ENCODE results near the gene MAEA. TPM values are rescaled to one million over a fixed set of nuclear protein-coding genes. Genes with fewer than 3 reads are reported as not detected.

The MAEA gene
- polyA plus RNA-seq, 2 of the 4 experiments (the other 2 are of a cell fraction) = 46.1 to 58.4 TPM

DNA sequence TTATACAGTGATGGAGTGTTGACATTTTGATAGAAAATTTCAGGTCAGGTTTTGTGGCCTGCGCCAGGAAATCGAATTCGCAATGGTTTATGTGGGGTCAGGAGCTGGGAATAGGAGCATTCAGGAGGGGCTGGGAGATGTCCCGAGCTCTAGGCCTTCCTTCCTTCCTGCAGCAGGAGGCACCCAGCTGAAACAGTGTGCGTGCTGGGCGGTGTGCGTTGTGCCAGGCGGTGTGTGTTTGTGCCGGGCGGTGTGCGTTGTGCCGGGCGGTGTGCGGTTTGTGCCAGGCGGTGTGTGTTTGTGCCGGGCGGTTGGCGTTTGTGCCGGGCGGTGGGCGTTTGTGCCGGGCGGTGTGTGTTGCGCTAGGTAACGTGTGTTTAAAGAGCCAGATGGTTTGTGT is 59.1 kb downstream of the MAEA start:
- H3K27ac ChIP-seq = no peak overlapping the region

DNA sequence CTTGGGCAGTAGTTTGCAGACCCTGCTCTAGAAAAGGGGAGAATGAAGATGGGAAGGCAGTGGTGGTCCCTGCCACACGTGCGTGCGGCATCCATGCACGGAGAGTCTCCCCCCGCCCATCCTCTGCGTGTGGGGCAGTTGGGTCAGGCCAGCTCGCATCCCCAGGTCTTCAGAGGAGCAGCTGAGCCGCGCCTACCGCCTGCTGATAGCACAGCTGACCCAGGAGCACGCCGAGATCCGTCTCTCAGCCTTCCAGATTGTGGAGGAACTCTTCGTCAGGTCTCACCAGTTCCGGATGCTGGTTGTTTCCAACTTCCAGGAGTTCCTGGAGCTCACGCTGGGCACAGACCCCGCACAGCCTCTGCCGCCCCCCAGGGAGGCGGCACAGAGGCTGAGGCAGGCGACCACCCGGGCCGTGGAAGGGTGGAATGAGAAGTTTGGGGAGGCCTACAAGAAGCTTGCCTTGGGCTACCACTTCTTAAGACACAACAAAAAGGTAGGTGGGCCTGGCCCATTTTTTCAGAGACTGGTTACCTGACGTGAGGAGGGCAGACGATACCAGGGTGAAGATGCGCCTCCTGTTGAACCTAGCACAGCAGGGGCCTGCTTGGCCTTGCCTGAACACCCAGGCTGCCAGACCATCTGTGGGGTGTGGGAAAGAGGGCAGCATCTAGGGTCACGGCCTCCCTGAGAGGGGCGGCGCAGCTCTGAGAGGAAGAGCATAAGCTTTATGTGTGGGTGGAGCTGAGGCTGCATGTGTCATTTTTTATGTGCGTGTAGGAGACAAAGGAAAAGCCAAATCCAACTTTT is 59.9 kb downstream of the MAEA start:
- no peak for FAIRE-seq
- TF ChIP-seq, protein P1, sequence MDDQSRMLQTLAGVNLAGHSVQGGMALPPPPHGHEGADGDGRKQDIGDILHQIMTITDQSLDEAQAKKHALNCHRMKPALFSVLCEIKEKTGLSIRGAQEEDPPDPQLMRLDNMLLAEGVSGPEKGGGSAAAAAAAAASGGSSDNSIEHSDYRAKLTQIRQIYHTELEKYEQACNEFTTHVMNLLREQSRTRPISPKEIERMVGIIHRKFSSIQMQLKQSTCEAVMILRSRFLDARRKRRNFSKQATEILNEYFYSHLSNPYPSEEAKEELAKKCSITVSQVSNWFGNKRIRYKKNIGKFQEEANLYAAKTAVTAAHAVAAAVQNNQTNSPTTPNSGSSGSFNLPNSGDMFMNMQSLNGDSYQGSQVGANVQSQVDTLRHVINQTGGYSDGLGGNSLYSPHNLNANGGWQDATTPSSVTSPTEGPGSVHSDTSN (IDR thresholded peaks at IDR 0.05) = no peak
- TF ChIP-seq JUN (IDR thresholded peaks at IDR 0.05) (no peak), CBX8 (IDR thresholded peaks at IDR 0.05) (no peak)
- TF ChIP-seq, protein P2, sequence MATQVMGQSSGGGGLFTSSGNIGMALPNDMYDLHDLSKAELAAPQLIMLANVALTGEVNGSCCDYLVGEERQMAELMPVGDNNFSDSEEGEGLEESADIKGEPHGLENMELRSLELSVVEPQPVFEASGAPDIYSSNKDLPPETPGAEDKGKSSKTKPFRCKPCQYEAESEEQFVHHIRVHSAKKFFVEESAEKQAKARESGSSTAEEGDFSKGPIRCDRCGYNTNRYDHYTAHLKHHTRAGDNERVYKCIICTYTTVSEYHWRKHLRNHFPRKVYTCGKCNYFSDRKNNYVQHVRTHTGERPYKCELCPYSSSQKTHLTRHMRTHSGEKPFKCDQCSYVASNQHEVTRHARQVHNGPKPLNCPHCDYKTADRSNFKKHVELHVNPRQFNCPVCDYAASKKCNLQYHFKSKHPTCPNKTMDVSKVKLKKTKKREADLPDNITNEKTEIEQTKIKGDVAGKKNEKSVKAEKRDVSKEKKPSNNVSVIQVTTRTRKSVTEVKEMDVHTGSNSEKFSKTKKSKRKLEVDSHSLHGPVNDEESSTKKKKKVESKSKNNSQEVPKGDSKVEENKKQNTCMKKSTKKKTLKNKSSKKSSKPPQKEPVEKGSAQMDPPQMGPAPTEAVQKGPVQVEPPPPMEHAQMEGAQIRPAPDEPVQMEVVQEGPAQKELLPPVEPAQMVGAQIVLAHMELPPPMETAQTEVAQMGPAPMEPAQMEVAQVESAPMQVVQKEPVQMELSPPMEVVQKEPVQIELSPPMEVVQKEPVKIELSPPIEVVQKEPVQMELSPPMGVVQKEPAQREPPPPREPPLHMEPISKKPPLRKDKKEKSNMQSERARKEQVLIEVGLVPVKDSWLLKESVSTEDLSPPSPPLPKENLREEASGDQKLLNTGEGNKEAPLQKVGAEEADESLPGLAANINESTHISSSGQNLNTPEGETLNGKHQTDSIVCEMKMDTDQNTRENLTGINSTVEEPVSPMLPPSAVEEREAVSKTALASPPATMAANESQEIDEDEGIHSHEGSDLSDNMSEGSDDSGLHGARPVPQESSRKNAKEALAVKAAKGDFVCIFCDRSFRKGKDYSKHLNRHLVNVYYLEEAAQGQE (IDR thresholded peaks at IDR 0.05) = no peak

More for the DNA sequence above, 59.1 kb downstream of the MAEA start:
- Histone ChIP-seq H3K9me3 (no peaks in the 10 kb centered on the region), H3K4me2 (peak overlapping the region; percentile 86; the same call in 1 of the 3 replicates), H3K4me1 (peaks cover 11% of the 10 kb centered on the region; the same call in 1 of the 3 replicates), H3K4me3 (no peak overlapping the region)
- 92% methylated on average over 10 of the region's 25 CpGs for WGBS (ENCODE audit: missing lambda C conversion rate)
- no peak for FAIRE-seq
- CTCF ChIA-PET = interaction anchor here (1.4 to 1.8 kb wide), 4 partner anchors 164 to 280 kb away, joined by 3 to 11 read pairs (median 6); no protein-coding TSS in a partner anchor
- TF ChIP-seq SREBF2 (IDR thresholded peaks at IDR 0.05) (no peak), ZFP36 (IDR thresholded peaks at IDR 0.05; ENCODE audit: borderline replicate concordance, partially characterized antibody) (no peak), ZC3H11A (IDR thresholded peaks at IDR 0.05) (no peak), MAZ (IDR thresholded peaks at IDR 0.05; ENCODE audit: borderline replicate concordance, low read depth, low read length) (no peak), FOXS1 (CRISPR knock-in tag; IDR thresholded peaks at IDR 0.05) (no peak), KDM5A (IDR thresholded peaks at IDR 0.05) (no peak), RARB (CRISPR knock-in tag; IDR thresholded peaks at IDR 0.05) (no peak), KDM1A (IDR thresholded peaks at IDR 0.05; ENCODE audit: low read depth) (no peak)
- TF ChIP-seq, protein P2 (IDR thresholded peaks at IDR 0.05) = no peak
- TF ChIP-seq, protein P1 (IDR thresholded peaks at IDR 0.05) = no peak
- TF ChIP-seq, protein P3, sequence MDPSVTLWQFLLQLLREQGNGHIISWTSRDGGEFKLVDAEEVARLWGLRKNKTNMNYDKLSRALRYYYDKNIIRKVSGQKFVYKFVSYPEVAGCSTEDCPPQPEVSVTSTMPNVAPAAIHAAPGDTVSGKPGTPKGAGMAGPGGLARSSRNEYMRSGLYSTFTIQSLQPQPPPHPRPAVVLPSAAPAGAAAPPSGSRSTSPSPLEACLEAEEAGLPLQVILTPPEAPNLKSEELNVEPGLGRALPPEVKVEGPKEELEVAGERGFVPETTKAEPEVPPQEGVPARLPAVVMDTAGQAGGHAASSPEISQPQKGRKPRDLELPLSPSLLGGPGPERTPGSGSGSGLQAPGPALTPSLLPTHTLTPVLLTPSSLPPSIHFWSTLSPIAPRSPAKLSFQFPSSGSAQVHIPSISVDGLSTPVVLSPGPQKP (IDR thresholded peaks at IDR 0.05; ENCODE audit: low read depth, low read length) = no peak
- TF ChIP-seq, protein P4, sequence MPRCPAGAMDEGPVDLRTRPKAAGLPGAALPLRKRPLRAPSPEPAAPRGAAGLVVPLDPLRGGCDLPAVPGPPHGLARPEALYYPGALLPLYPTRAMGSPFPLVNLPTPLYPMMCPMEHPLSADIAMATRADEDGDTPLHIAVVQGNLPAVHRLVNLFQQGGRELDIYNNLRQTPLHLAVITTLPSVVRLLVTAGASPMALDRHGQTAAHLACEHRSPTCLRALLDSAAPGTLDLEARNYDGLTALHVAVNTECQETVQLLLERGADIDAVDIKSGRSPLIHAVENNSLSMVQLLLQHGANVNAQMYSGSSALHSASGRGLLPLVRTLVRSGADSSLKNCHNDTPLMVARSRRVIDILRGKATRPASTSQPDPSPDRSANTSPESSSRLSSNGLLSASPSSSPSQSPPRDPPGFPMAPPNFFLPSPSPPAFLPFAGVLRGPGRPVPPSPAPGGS (IDR thresholded peaks at IDR 0.05) = no peak
- TF ChIP-seq, protein P5, sequence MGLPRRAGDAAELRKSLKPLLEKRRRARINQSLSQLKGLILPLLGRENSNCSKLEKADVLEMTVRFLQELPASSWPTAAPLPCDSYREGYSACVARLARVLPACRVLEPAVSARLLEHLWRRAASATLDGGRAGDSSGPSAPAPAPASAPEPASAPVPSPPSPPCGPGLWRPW (IDR thresholded peaks at IDR 0.05) = no peak
- DNase-seq (ENCODE audit: low read depth in 1 of 2, low spot score in 1 of 2) = no peak
- POLR2A ChIA-PET = no interaction called here
- ATAC-seq = no peak

More for the DNA sequence above, 59.9 kb downstream of the MAEA start:
- CTCF ChIA-PET = interaction anchor here (1.1 to 1.8 kb wide), 5 partner anchors 15 to 280 kb away, joined by 3 to 11 read pairs (median 4); no protein-coding TSS in a partner anchor
- ATAC-seq (no peak), DNase-seq (ENCODE audit: low read depth in 1 of 2, low spot score in 1 of 2) (no peak)
- Histone ChIP-seq H3K4me2 (no peak overlapping the region), H3K4me1 (peaks cover 11% of the 10 kb centered on the region; the same call in 1 of the 3 replicates), H3K9me3 (no peaks in the 10 kb centered on the region), H3K27ac (no peak overlapping the region), H3K4me3 (no peak overlapping the region)
- POLR2A ChIA-PET = no interaction called here
- WGBS (ENCODE audit: missing lambda C conversion rate) = 89% methylated on average over 21 of the region's 29 CpGs

Data from A549 (cell line).